GM21717 (cell line): ENCODE measurements around the gene URGCP.

Experiments
- ATAC-seq: cut with Tn5 transposase; IDR thresholded peaks from one replicate; pipeline ENCODE4 v1.9.1; 2021; ENCODE audit warnings: mild to moderate bottlenecking, moderate library complexity; ENCODE audit not compliant: unreplicated experiment

Gene URGCP

DNA sequence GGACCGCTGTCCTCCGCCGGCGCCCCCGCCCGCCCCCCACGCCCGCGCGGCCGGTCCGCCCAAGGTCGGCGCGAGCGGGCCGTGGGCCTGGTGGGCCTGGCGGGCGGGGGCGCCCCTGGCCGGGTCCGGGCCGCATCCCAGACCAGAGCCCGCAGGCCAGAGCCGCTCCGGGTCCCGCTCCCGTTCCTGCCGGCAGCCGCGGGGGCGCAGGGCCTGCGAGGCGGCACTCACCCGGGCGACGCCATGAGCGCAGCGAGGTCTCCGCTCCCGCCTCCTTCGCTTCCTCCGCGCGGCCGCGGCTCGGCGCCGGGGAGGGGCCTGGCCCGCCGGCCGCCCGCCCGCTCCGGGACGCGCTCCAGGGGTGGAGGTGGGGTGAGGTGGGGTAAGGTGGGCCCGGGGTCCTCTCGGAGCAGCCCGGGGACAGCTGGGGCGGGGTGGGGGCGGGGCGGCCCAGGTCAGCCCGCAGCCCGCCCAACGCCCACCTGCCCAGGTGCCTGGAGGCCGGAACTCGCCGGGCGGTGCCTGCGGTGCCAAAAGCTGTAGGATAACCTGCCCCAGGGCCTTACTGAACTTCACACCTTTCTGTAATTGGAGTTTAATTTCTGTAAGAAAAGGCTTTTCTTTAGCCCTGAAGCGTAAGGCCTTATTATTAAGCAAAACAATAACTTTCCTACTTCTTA, at the start of gene URGCP:
Gene URGCP, minus strand, starts transcription at position 266 of the 680 bp plus-strand sequence. Its CDS starts 21 bp downstream, at position 245.
- peak; percentile 81 for ATAC-seq

DNA sequence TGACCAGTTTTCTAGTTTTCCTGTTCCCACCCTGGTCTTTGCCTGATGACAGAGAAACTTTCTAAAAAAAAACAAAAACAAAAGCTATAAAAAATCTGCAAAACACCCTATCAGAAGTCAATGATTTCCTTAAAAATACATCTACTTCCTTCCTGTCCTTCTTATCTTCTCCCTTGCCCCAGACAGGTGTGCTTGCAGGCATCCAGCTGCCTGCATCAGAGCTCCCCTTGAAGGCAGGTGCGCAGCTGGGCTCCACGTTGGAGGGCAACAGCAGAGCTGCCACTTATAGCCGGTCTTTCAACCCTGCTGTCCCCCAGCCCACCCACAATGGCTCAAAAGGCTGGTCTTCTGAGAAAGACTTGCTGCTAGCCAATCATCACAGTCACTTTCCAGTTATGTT, 49.6 kb upstream of the URGCP start:
- ATAC-seq: no peak

DNA sequence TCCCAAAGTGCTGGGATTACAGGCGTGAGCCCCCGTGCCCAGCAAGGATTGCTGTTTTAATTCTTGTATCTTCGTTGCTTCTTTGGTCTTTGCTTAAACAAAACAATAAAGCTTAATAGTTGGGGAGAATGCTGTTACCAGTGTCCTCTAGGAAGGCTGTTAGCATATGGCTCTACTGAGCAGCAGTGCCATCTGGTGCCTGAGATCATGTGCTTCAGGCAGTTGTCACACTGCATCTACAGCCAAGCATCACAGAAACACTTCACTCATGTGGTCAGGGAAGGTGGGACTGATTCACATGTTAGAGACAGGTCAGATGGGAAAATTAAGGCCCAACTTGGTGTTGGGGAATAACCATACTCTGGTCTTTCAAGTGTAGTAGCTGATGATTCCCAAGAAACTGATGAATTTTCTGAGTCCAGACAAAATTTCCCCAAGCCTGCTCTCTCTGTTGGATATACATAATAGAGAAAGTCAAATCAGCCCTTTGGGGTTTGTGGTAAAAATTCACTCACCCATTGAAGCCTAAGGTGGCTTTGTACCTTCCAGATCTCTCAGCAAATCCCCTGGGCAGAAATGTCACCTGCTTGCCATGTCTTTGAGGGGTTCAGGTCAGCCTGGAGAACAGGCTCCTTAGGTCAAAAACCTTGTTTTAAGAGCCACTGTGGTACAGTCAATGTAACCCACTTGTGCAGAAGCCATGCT, 48.3 kb upstream of the URGCP start:
- ATAC-seq: no peak

GRCh38 chr7:43953071-43953470, 46.7 kb upstream of the URGCP start:
- no peak for ATAC-seq

DNA sequence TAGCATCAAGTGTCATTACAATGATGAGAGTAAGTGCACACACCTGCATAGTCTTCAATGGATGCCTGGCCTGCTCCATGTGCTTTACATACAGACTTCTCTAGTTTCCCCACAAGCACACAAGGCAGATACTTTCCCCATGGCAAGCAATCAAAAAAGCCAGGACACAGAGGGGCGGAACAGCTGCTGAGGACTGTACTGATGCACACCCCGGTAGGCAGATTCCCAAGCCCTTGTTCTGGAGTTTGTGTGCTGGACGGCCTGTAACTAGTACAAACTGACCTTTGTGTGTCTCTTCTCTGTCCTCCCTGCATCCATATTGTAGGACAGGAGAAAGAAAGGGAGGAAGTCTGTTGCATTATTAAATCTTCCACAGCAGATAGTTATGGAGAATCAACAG, 45.6 kb upstream of the URGCP start:
- ATAC-seq: no peak

- no peak for ATAC-seq
These were observed 37.9 kb upstream of the URGCP start for GRCh38 chr7:43944286-43944685.

DNA sequence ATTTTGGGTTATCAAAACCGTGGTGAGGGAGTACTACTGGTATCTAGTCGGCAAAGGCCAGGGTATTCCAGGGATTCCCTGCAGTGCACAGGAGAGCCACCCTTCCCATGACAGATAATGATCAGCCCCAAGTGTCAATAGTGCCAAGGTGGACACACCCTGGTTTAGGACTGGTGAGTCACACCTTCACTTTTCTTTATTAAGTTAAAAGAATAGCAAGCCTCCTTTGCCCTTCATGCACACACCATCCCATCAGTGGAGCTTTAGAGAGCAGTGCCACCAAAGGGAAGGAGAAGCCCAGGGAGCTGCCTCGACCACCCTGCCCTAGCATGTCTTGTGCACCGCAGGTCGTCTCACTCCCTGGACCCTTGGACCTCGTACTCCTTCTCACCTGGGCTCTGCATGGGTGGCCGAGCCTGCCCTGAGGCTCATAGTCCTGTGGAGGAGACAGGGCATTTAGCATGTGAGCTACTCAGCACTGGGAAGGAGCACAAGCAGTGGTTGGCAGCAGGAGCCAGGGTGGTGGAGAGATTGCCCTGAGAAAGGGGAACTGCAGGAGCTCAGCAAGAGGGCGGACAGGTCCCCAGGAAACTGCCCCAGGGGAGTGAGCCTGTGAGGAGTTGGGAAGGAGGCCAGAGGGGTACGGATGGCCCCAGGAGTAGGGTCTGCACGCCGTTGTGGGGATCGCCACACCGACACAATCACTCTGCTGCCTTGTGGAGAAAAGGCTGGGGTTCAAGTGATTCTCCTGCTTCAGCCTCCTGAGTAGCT, 37.2 kb upstream of the URGCP start:
- ATAC-seq: no peak

DNA sequence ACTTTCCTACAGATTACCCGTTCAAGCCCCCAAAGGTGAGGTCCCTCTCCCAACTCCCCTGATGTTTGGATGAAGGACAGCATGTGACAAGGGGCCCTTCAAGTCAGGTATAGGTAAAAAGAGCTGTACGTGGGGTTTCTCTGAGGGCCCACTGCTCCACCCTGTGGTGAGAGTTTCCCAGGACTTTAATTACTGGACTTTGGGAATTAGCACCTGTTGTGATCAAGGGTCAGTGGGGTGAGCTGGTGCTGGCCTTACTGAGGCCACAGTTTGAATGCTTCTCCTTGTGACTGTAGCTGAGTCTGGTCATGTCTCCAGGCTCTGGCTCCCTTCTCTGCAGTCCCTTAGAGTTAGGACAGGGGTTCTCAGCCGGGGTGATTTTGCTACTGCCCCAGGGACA, 36.6 kb upstream of the URGCP start:
- ATAC-seq: no peak

- ATAC-seq: no peak
These were observed 35.9 kb upstream of the URGCP start for GRCh38 chr7:43942250-43942649.

- no peak for ATAC-seq
These were observed 32.6 kb upstream of the URGCP start for GRCh38 chr7:43938892-43939482.

- no peak for ATAC-seq
These were observed 31.0 kb upstream of the URGCP start for GRCh38 chr7:43937444-43937843.

DNA sequence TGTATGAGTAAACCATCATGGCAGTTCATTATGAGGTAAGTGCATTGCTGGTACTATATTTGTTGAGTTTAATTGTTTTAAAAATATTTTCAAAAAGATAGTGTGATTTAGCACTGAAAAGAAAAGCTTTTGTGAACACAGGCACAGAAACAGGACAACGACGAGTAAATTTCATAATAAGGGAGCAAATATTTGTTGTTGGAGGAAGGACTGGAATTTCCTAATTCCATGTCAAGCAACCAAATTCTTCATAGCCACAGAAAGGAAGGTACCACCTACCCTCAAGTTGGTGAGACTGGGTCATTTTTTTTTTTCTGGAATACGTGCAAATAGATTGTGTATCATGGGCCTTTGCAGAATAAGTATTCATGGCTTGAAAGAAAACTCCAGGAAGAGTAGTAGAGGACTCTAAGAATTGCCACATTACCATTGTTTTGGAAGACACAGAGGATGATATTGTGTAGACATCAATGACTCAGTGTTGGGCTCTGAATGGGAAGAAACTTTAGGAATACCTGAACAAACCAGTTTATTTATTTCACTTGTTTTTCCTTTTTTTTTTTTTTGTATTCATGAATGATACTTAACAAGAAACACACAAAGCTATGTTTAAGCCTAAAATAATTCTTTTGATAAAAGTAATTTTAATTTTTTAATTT, 27.6 kb upstream of the URGCP start:
- ATAC-seq: no peak

- ATAC-seq: no peak
These were observed 24.9 kb upstream of the URGCP start for GRCh38 chr7:43931346-43931745.

- no peak for ATAC-seq
These were observed 23.4 kb upstream of the URGCP start for GRCh38 chr7:43929529-43930457.

GRCh38 chr7:43927810-43928209, 21.4 kb upstream of the URGCP start:
- no peak for ATAC-seq

- peak; percentile 29 for ATAC-seq
These were observed 20.4 kb upstream of the URGCP start for GRCh38 chr7:43926798-43927123.

DNA sequence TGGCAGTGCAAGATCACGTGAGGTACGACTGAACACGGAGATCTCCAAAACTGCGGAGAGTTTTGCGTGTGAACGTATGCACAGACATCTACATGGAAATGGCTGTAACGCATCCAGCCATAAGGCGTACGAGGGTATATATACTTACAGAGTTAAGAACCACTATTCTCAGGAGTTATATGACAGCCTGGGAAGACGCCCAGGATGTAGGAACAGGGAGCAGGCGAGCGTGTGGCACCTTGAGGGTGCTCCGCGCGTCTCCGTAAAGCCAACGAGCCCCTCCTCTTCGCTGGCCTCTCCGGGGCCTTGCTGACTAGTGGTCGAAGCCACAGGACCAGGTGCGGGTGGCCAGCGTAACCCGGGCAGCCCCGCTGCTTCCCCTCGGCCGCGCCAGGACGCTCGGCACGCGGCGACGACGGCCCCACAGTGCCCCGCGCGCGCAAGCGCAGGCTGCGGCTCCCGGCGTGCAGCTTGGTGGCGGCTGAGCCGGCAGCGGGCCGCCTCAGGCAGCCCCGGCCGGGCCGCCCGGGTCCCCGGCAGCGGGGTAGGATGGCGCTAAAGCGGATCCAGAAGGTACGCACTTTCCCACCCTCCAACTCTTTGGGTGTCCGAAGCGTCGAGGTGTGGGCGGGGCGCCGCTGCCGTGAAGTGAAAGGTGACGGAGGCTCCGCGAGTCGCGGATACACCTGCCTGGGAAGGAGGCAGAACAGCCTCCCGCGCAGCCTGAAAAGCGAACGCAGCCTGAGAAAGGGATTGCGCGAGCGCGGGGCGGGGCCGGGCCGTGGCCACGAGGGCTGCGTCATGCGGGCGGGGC, 19.8 kb upstream of the URGCP start, which contains the start of gene UBE2D4:
Gene UBE2D4, plus strand, starts transcription at position 453 of the 814 bp plus-strand sequence. Its CDS starts 97 bp downstream, at position 550.
- peak; percentile 90 for ATAC-seq

GRCh38 chr7:43922726-43923125, 16.3 kb upstream of the URGCP start:
- ATAC-seq: no peak

DNA sequence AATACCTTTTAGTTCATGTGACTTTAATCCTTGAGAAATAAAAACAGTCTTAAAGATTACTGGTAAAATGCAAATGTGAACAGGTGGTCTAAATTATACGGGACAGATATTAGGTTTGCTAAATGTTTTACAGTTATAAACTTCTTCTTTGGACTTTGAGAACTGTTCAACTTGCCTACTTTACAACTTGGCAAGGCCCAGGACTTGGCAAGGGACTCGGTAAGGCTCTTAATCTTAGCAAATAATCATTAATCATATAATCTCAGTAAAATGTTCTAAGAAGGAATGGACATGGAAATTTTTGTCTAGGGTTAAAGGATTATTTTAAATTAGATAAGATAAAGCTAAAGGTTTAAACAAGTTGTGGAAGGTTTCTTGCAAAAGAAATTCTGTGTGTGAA, 15.0 kb upstream of the URGCP start:
- ATAC-seq: no peak
